IMR-90 (cell line): ENCODE results near the gene KIAA0513. TPM values are rescaled to one million over a fixed set of nuclear protein-coding genes. Genes with fewer than 3 reads are reported as not detected.

ENCODE experiments used
- ATAC-seq: fragments of 200-7000 bp; cut with Tn5 transposase; 2 replicates; pipeline ENCODE4 v1.9.1; 2020; ENCODE audit warnings: low read depth, mild to moderate bottlenecking, moderate library complexity
- BruUV-seq: library from RNA; stranded (reverse); fragments of 400-500 nt; replicated peaks from 2 replicates; lab custom pipeline; 2021; lab: Mats Ljungman, UMichigan
- CTCF ChIA-PET: fragments of 300-600 bp; formaldehyde crosslinking; extraction: SDS; loops from one replicate; lab custom pipeline; 2021; ENCODE audit warnings: antibody characterized with exemption; lab: Yijun Ruan, JAX
- POLR2A ChIA-PET: fragments of 300-600 bp; sonication (Branson Sonifier 250); formaldehyde crosslinking; loops from one replicate; lab custom pipeline; 2022; ENCODE audit warnings: antibody characterized with exemption; ENCODE audit not compliant: unreplicated experiment; lab: Charles Lee
- DNase-seq: peaks from one replicate; pipeline ENCODE4 v3.0.0; 2013
- H2AFZ ChIP-seq: replicated peaks from 2 replicates; pipeline ENCODE3; 2013; ENCODE audit warnings: low read length, mild to moderate bottlenecking; ENCODE audit not compliant: poor library complexity
- H2AK5ac ChIP-seq: 2 replicates; pipeline ENCODE4 v1.6.1; 2013; ENCODE audit warnings: low read depth, low read length, inconsistent platforms
- H2AK9ac ChIP-seq: replicated peaks from 2 replicates; pipeline ENCODE3; 2013; ENCODE audit warnings: mild to moderate bottlenecking, low read depth, low read length, moderate library complexity; ENCODE audit not compliant: poor library complexity
- H2BK120ac ChIP-seq: 2 replicates; pipeline ENCODE4 v1.6.1; 2013; ENCODE audit warnings: low read depth, low read length, inconsistent platforms
- H2BK15ac ChIP-seq: 3 replicates; pipeline ENCODE4 v1.6.1; 2013; ENCODE audit warnings: low read depth, low read length, inconsistent platforms
- H2BK20ac ChIP-seq: 2 replicates; pipeline ENCODE4 v1.6.1; 2013; ENCODE audit warnings: low read depth, mild to moderate bottlenecking, inconsistent platforms, low read length, moderate library complexity
- H2BK5ac ChIP-seq: 2 replicates; pipeline ENCODE4 v1.6.1; 2013; ENCODE audit warnings: mild to moderate bottlenecking, low read depth, low read length, inconsistent platforms; ENCODE audit not compliant: poor library complexity, severe bottlenecking
- H3K14ac ChIP-seq: replicated peaks from 2 replicates; pipeline ENCODE4 v1.6.1; 2013; ENCODE audit warnings: low read depth, low read length, inconsistent platforms
- H3K18ac ChIP-seq: 2 replicates; pipeline ENCODE4 v1.6.1; 2013; ENCODE audit warnings: low read depth, low read length, control low read depth
- H3K23ac ChIP-seq: 2 replicates; pipeline ENCODE4 v1.6.1; 2013; ENCODE audit warnings: low read depth, low read length, inconsistent platforms
- H3K27ac ChIP-seq: 2 replicates; pipeline ENCODE4 v1.5.1; 2013; ENCODE audit warnings: mild to moderate bottlenecking, control low read depth, low read length; ENCODE audit not compliant: insufficient read depth
- H3K27me3 ChIP-seq: 2 replicates; pipeline ENCODE4 v1.6.1; 2013; ENCODE audit warnings: low read length; ENCODE audit not compliant: control insufficient read depth, insufficient read depth
- H3K36me3 ChIP-seq: 2 replicates; pipeline ENCODE4 v1.6.1; 2013; ENCODE audit warnings: low read length, mixed read lengths; ENCODE audit not compliant: control insufficient read depth, insufficient read depth
- H3K4ac ChIP-seq: 2 replicates; pipeline ENCODE4 v1.6.1; 2013; ENCODE audit warnings: low read depth, low read length, inconsistent platforms
- H3K4me1 ChIP-seq: 2 replicates; pipeline ENCODE4 v1.6.1; 2013; ENCODE audit warnings: low read length, mixed read lengths; ENCODE audit not compliant: control insufficient read depth, insufficient read depth
- H3K4me2 ChIP-seq: 2 replicates; pipeline ENCODE4 v1.6.1; 2013; ENCODE audit warnings: low read depth, mild to moderate bottlenecking, control low read depth, low read length, moderate library complexity
- H3K4me3 ChIP-seq: 2 replicates; pipeline ENCODE4 v1.5.1; 2013; ENCODE audit warnings: low read depth, mild to moderate bottlenecking, control low read depth, low read length, moderate library complexity; ENCODE audit not compliant: insufficient read depth
- H3K56ac ChIP-seq: 2 replicates; pipeline ENCODE4 v1.6.1; 2013; ENCODE audit warnings: low read length, inconsistent platforms; ENCODE audit not compliant: insufficient read depth; ENCODE audit errors: extremely low read depth
- H3K79me1 ChIP-seq, 2 experiments: 2 replicates each; pipeline ENCODE4 v1.6.1; 2013; ENCODE audit warnings: low read length in 2 of 2, inconsistent platforms in 1 of 2, low read depth in 1 of 2
- H3K9ac ChIP-seq: 2 replicates; pipeline ENCODE4 v1.6.1; 2013; ENCODE audit warnings: low read depth, low read length, control low read depth
- H3K9me1 ChIP-seq: 2 replicates; pipeline ENCODE4 v1.6.1; 2013; ENCODE audit warnings: low read length, inconsistent platforms; ENCODE audit not compliant: insufficient read depth
- H3K9me3 ChIP-seq: 2 replicates; pipeline ENCODE4 v1.6.1; 2013; ENCODE audit warnings: low read length; ENCODE audit not compliant: control insufficient read depth, insufficient read depth
- H4K20me1 ChIP-seq: 2 replicates; pipeline ENCODE4 v1.6.1; 2013; ENCODE audit warnings: low read length, inconsistent platforms; ENCODE audit not compliant: insufficient read depth
- H4K5ac ChIP-seq: 2 replicates; pipeline ENCODE4 v1.6.1; 2013; ENCODE audit warnings: mild to moderate bottlenecking, low read depth, low read length, control low read depth
- H4K8ac ChIP-seq, 2 experiments: 2 replicates each; pipeline ENCODE4 v1.6.1; 2013; ENCODE audit warnings: low read depth in 2 of 2, low read length in 2 of 2, control low read depth in 1 of 2, inconsistent platforms in 1 of 2
- H4K91ac ChIP-seq: 2 replicates; pipeline ENCODE4 v1.6.1; 2013; ENCODE audit warnings: low read depth, low read length, inconsistent platforms; ENCODE audit not compliant: insufficient read depth
- BHLHE40 ChIP-seq: fragments of 150-350 bp; IDR thresholded peaks from 2 replicates; pipeline ENCODE4 v1.6.1; 2016; ENCODE audit warnings: mild to moderate bottlenecking, low read depth, low read length
- CEBPB ChIP-seq: IDR thresholded peaks from 2 replicates; pipeline ENCODE4 v1.6.1; 2012; ENCODE audit warnings: low read depth, low read length, improper control_type of control experiment
- CHD1 ChIP-seq: IDR thresholded peaks from 2 replicates; pipeline ENCODE4 v1.6.1; 2012; ENCODE audit warnings: low read depth, low read length, improper control_type of control experiment
- FOS ChIP-seq: fragments of 150-350 bp; IDR thresholded peaks from 2 replicates; pipeline ENCODE4 v1.6.1; 2016; ENCODE audit warnings: low read depth, low read length
- MAFK ChIP-seq: IDR thresholded peaks from 2 replicates; pipeline ENCODE4 v1.6.1; 2012; ENCODE audit warnings: low read depth, low read length, improper control_type of control experiment
- MAZ ChIP-seq: IDR thresholded peaks from 2 replicates; pipeline ENCODE4 v1.6.1; 2012; ENCODE audit warnings: low read depth, mild to moderate bottlenecking, low read length, improper control_type of control experiment, moderate library complexity, borderline replicate concordance
- MXI1 ChIP-seq: IDR thresholded peaks from 2 replicates; pipeline ENCODE4 v1.6.1; 2012; ENCODE audit warnings: low read depth, mild to moderate bottlenecking, low read length, moderate library complexity, borderline replicate concordance
- NFE2L2 ChIP-seq: fragments of 150-350 bp; IDR thresholded peaks from 2 replicates; pipeline ENCODE4 v1.6.1; 2016; ENCODE audit warnings: low read depth, mild to moderate bottlenecking, low read length
- POLR2A ChIP-seq: IDR thresholded peaks from 2 replicates; pipeline ENCODE4 v1.6.1; 2012; ENCODE audit warnings: mild to moderate bottlenecking, low read depth, low read length
- RAD21 ChIP-seq: IDR thresholded peaks from 2 replicates; pipeline ENCODE4 v1.6.1; 2012; ENCODE audit warnings: low read length, improper control_type of control experiment
- RCOR1 ChIP-seq: IDR thresholded peaks from 2 replicates; pipeline ENCODE4 v1.6.1; 2012; ENCODE audit warnings: mild to moderate bottlenecking, low read length, improper control_type of control experiment; ENCODE audit not compliant: insufficient replicate concordance
- RFX5 ChIP-seq: IDR thresholded peaks from 2 replicates; pipeline ENCODE4 v1.8.0; 2012; ENCODE audit warnings: low read depth, mild to moderate bottlenecking, low read length, moderate library complexity
- SMC3 ChIP-seq: fragments of 150-350 bp; IDR thresholded peaks from 2 replicates; pipeline ENCODE4 v1.6.1; 2016; ENCODE audit warnings: low read depth, mild to moderate bottlenecking, antibody characterized with exemption, low read length, moderate library complexity
- WGBS, 2 experiments: methylation state at CpG; one replicate each; pipeline versions ENCODE4 v1.1.5 to v1.1.7; 2013; ENCODE audit warnings: missing lambda C conversion rate in 2 of 2; ENCODE audit not compliant: insufficient read length in 1 of 2; ENCODE audit errors: extremely low coverage in 2 of 2; 5-methylcytosine and 5-hydroxymethylcytosine counted together
- dilution Hi-C: fragments of 300-500 bp; cut with HindIII; formaldehyde crosslinking; loops from one replicate; pipeline ENCODE4 v1.14.3; 2018; ENCODE audit warnings: low sequenced_read_pairs; ENCODE audit not compliant: unreplicated experiment
- in situ Hi-C: fragments of 300-500 bp; cut with MboI; formaldehyde crosslinking; loops from 3 replicates; pipeline ENCODE4 v1.14.3; 2019; ENCODE audit warnings: low sequenced_read_pairs, inconsistent platforms, mixed read lengths
- intact Hi-C: fragments of 100-400 bp; cut with micrococcal nuclease; formaldehyde crosslinking; loops from 2 replicates; pipeline ENCODE4 v1.10.0; 2022
- polyA plus RNA-seq, 3 experiments: library from polyadenylated mRNA; depleted of rRNA; stranded (reverse); fragments of >200 nt; gene quantifications; 2 replicates each; pipeline ENCODE4 v1.2.3, GENCODE V29; 2012; ENCODE audit warnings: low replicate concordance in 1 of 3
- total RNA-seq: library from RNA; depleted of rRNA; stranded (reverse); fragments of >200 nt; gene quantifications from 2 replicates; pipeline ENCODE4 v1.2.3, GENCODE V29; 2012
- TF ChIP-seq, protein P1 (sequence below): conservative IDR thresholded peaks from 2 replicates; pipeline ENCODE4 v1.5.1; 2012; ENCODE audit warnings: mild to moderate bottlenecking, low read depth, low read length, improper control_type of control experiment
- TF ChIP-seq, protein P2 (sequence below): fragments of 150-350 bp; IDR thresholded peaks from 2 replicates; pipeline ENCODE4 v1.6.1; 2017; ENCODE audit warnings: mild to moderate bottlenecking, antibody characterized with exemption, low read length, low read depth
- TF ChIP-seq, protein P3 (sequence below): fragments of 150-350 bp; IDR thresholded peaks from 2 replicates; pipeline ENCODE4 v1.6.1; 2016; ENCODE audit warnings: low read depth, mild to moderate bottlenecking, low read length, moderate library complexity, borderline replicate concordance

Gene KIAA0513
- total and polyA plus RNA-seq, 2 of the 4 experiments (the other 2 are of a cell fraction), result 9.5 TPM

DNA sequence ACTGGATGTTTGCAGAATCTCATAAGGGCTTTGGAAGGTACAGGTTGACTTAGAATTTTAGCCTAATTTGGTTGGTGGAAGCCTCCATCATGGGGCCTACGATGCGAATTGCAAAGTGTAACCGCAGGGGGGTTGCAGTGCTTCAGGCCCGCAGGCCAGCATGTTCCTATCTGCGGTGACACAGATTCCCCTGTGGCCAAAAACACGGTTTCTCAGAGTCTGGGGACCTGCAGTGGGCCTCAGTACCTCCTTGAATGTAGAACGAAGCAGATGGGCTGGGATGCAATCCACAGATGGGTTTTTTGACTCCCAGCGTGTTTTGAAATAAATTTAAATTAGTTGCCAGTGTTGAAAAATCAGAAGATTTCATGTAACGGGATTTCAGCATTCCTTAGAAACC, 34.7 kb downstream of the KIAA0513 start:
- Histone ChIP-seq H3K56ac (no peak overlapping the region), H3K27me3 (no peaks in the 10 kb centered on the region), H2BK120ac (no peak overlapping the region), H3K4me2 (no peak overlapping the region), H3K23ac (no peak overlapping the region), H2AFZ (no peak overlapping the region), H2BK5ac (no peak overlapping the region), H3K4me1 (no peaks in the 10 kb centered on the region), H4K5ac (no peak overlapping the region), H2AK9ac (no peak overlapping the region), H3K14ac (no peak overlapping the region), H4K91ac (no peak overlapping the region), H3K9ac (no peak overlapping the region), H3K9me1 (peaks cover 3% of the 10 kb centered on the region; the same call in 1 of the 2 replicates), H4K8ac (no peak overlapping the region), H3K27ac (no peak overlapping the region), H2BK15ac (no peak overlapping the region), H2AK5ac (no peak overlapping the region), H3K9me3 (no peaks in the 10 kb centered on the region), H3K4ac (no peak overlapping the region), H4K20me1 (peaks cover 4% of the 10 kb centered on the region; the same call in 1 of the 2 replicates), H3K4me3 (no peak overlapping the region), H3K36me3 (peaks cover 4% of the 10 kb centered on the region; the same call in 1 of the 2 replicates), H2BK20ac (no peak overlapping the region), H3K79me1 (peaks cover 0 to 15% of the 10 kb centered on the region in 2 experiments; a peak in 2 of 4 replicates), H3K18ac (no peak overlapping the region)
- no peak for DNase-seq
- no peak for ATAC-seq
- TF ChIP-seq MAZ (no peak), CHD1 (no peak), MAFK (no peak), POLR2A (no peak), FOS (no peak), RCOR1 (no peak), BHLHE40 (no peak), RAD21 (no peak), RFX5 (no peak), CEBPB (no peak), MXI1 (no peak), NFE2L2 (no peak), SMC3 (no peak)
- TF ChIP-seq, protein P1, sequence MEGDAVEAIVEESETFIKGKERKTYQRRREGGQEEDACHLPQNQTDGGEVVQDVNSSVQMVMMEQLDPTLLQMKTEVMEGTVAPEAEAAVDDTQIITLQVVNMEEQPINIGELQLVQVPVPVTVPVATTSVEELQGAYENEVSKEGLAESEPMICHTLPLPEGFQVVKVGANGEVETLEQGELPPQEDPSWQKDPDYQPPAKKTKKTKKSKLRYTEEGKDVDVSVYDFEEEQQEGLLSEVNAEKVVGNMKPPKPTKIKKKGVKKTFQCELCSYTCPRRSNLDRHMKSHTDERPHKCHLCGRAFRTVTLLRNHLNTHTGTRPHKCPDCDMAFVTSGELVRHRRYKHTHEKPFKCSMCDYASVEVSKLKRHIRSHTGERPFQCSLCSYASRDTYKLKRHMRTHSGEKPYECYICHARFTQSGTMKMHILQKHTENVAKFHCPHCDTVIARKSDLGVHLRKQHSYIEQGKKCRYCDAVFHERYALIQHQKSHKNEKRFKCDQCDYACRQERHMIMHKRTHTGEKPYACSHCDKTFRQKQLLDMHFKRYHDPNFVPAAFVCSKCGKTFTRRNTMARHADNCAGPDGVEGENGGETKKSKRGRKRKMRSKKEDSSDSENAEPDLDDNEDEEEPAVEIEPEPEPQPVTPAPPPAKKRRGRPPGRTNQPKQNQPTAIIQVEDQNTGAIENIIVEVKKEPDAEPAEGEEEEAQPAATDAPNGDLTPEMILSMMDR, result no peak
- TF ChIP-seq, protein P2, sequence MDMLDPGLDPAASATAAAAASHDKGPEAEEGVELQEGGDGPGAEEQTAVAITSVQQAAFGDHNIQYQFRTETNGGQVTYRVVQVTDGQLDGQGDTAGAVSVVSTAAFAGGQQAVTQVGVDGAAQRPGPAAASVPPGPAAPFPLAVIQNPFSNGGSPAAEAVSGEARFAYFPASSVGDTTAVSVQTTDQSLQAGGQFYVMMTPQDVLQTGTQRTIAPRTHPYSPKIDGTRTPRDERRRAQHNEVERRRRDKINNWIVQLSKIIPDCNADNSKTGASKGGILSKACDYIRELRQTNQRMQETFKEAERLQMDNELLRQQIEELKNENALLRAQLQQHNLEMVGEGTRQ, result no peak
- TF ChIP-seq, protein P3, sequence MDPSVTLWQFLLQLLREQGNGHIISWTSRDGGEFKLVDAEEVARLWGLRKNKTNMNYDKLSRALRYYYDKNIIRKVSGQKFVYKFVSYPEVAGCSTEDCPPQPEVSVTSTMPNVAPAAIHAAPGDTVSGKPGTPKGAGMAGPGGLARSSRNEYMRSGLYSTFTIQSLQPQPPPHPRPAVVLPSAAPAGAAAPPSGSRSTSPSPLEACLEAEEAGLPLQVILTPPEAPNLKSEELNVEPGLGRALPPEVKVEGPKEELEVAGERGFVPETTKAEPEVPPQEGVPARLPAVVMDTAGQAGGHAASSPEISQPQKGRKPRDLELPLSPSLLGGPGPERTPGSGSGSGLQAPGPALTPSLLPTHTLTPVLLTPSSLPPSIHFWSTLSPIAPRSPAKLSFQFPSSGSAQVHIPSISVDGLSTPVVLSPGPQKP, result no peak
- intact Hi-C loops (no loop called here), in situ Hi-C loops (no loop called here), dilution Hi-C loops (no loop called here)
- ChIA-PET POLR2A (no interaction called here), CTCF (no interaction called here)
- 90% methylated on average over 6 of the region's 9 CpGs; no CpG with 5 or more reads in 1 of the 2 experiments for WGBS, 2 experiments
- no TSS peak for BruUV-seq
